Activated CD8-positive, alpha-beta memory T cell treated with anti-CD3 and anti-CD28 coated beads for 24 hours (primary cell): Measurements from ENCODE around the gene TEX38.
"Not testable (repeated sequence)": the region's sequence is repeated elsewhere in the genome, so short reads cannot be mapped to it uniquely, and the experiment has no call there.

ENCODE experiments used
- DNase-seq: peaks from one replicate; pipeline ENCODE4 v3.0.0-alpha.2; 2020

The TEX38 gene

GRCh38 chr1:46689897-46690296, 18.2 kb downstream of the TEX38 start:
- DNase-seq: no peak

- DNase-seq: no peak
These were observed 19.3 kb downstream of the TEX38 start for GRCh38 chr1:46690931-46691421.

GRCh38 chr1:46691997-46692790, 20.5 kb downstream of the TEX38 start:
- DNase-seq: no peak

GRCh38 chr1:46692811-46693770, 21.4 kb downstream of the TEX38 start:
- DNase-seq: no peak

- DNase-seq: not testable (repeated sequence)
These were observed 23.0 kb downstream of the TEX38 start for GRCh38 chr1:46694676-46695075.

GRCh38 chr1:46697053-46697452, 25.4 kb downstream of the TEX38 start:
- DNase-seq: no peak

GRCh38 chr1:46699666-46700065, 28.0 kb downstream of the TEX38 start:
- no peak for DNase-seq

- DNase-seq: no peak
These were observed 32.4 kb downstream of the TEX38 start for GRCh38 chr1:46703927-46704641.

- no peak for DNase-seq
These were observed 33.8 kb downstream of the TEX38 start for GRCh38 chr1:46705408-46705807.

- DNase-seq: no peak
These were observed 36.5 kb downstream of the TEX38 start for GRCh38 chr1:46708121-46708520.

GRCh38 chr1:46714976-46715375, 43.3 kb downstream of the TEX38 start:
- no peak for DNase-seq

- no peak for DNase-seq
These were observed 46.0 kb downstream of the TEX38 start for GRCh38 chr1:46717654-46718053.

- no peak for DNase-seq
These were observed 46.7 kb downstream of the TEX38 start for GRCh38 chr1:46718340-46718726.

GRCh38 chr1:46718727-46719622, 47.3 kb downstream of the TEX38 start, which contains the start of gene EFCAB14:
Gene EFCAB14 (minus strand): TSS chr1:46719114. CDS start chr1:46718087, 1,027 bp downstream.
- peak; percentile 100 for DNase-seq

- no peak for DNase-seq
These were observed 48.0 kb downstream of the TEX38 start for GRCh38 chr1:46719689-46720088.

- DNase-seq: not testable (repeated sequence)
These were observed 48.7 kb downstream of the TEX38 start for GRCh38 chr1:46720319-46720718.

GRCh38 chr1:46721204-46721603, 49.5 kb downstream of the TEX38 start:
- DNase-seq: no peak

GRCh38 chr1:46721686-46722205, 50.1 kb downstream of the TEX38 start:
- DNase-seq: no peak
